Posterior vena cava (tissue), 2 donors: Measurements from ENCODE around the gene MYBBP1A. TPM values are rescaled to one million over a fixed set of nuclear protein-coding genes. Genes with fewer than 3 reads are reported as not detected.

Experiments used
- DNase-seq: peaks from one replicate; pipeline ENCODE4 v3.0.0-alpha.2; 2020; ENCODE audit warnings: low spot score
- intact Hi-C, 2 donors: fragments of 100-400 bp; cut with DNase I; formaldehyde crosslinking; loops; one replicate each; pipeline versions ENCODE4 v1.14.1 to v1.14.2; 2022 to 2023
- total RNA-seq, 2 donors: library from RNA; stranded (reverse); fragmentation: NEBNext Ultra II Directional; extraction: Animal tissue kit (Norgen Biotek cat#: 25700); gene quantifications; one replicate each; pipeline ENCODE4 v1.2.1, GENCODE V29; 2021
- donor health status: DM: yes; HTN: yes; CAD: no.
- donor health status: DM: yes; HTN: yes; CAD: no.

MYBBP1A gene
- total RNA-seq, 2 donors from 2014 or later: 37.9 to 41.0 TPM

- intact Hi-C loops: no loop called here
These were observed 21.0 kb upstream of the MYBBP1A start for GRCh38 chr17:4576161-4576558.

GRCh38 chr17:4574448-4575045, 19.4 kb upstream of the MYBBP1A start:
- intact Hi-C loops: no loop called here
- DNase-seq: peak; percentile 36

More at GRCh38 chr17:4576161-4576558, 21.0 kb upstream of the MYBBP1A start:
- no peak for DNase-seq

- DNase-seq: no peak
- intact Hi-C loops: no loop called here
These were observed 18.5 kb upstream of the MYBBP1A start for GRCh38 chr17:4573669-4574068.

GRCh38 chr17:4573115-4573514, 17.9 kb upstream of the MYBBP1A start:
- intact Hi-C loops: no loop called here
- DNase-seq: no peak

GRCh38 chr17:4572131-4572530, 16.9 kb upstream of the MYBBP1A start:
- intact Hi-C loops: no loop called here
- DNase-seq: no peak

GRCh38 chr17:4569591-4569990, 14.4 kb upstream of the MYBBP1A start:
- intact Hi-C loops: loop anchor here (1.0 to 5.0 kb wide), 2 partner anchors 53 to 64 kb away; no protein-coding TSS in a partner anchor

GRCh38 chr17:4566785-4567184, 11.6 kb upstream of the MYBBP1A start:
- DNase-seq: peak; percentile 63
- intact Hi-C loops: loop anchor here in 1 of 2 donors (5.0 kb wide), 1 partner anchor 56 kb away; no protein-coding TSS in a partner anchor

More at GRCh38 chr17:4569591-4569990, 14.4 kb upstream of the MYBBP1A start:
- no peak for DNase-seq

GRCh38 chr17:4565209-4566141, 10.3 kb upstream of the MYBBP1A start:
- intact Hi-C loops: loop anchor here in 1 of 2 donors (5.0 kb wide), 1 partner anchor 57 kb away; no protein-coding TSS in a partner anchor
- DNase-seq: peak; percentile 85

GRCh38 chr17:4562015-4562969, 7.1 kb upstream of the MYBBP1A start:
- DNase-seq: peak; percentile 58
- intact Hi-C loops: loop anchor here in 1 of 2 donors (1.0 kb wide), 1 partner anchor 63 kb away; no protein-coding TSS in a partner anchor

- intact Hi-C loops: no loop called here
- peak; percentile 58 for DNase-seq
These were observed 5.7 kb upstream of the MYBBP1A start for GRCh38 chr17:4560837-4561256.

GRCh38 chr17:4560421-4560820, 5.2 kb upstream of the MYBBP1A start, which contains the start of gene GGT6:
TSS of gene GGT6 (minus strand) at chr17:4560577. CDS start at chr17:4560521, 56 bp downstream.
- peak; percentile 66 for DNase-seq
- intact Hi-C loops: no loop called here

GRCh38 chr17:4559966-4560365, 4.8 kb upstream of the MYBBP1A start:
- intact Hi-C loops: no loop called here
- DNase-seq: peak; percentile 69

GRCh38 chr17:4559139-4559791, 4.1 kb upstream of the MYBBP1A start:
- peak; percentile 72 for DNase-seq
- intact Hi-C loops: no loop called here

GRCh38 chr17:4558347-4558971, 3.3 kb upstream of the MYBBP1A start:
- intact Hi-C loops: no loop called here
- peak; percentile 71 for DNase-seq

- intact Hi-C loops: no loop called here
- peak; percentile 67 for DNase-seq
These were observed 2.6 kb upstream of the MYBBP1A start for GRCh38 chr17:4557626-4558346.

GRCh38 chr17:4556996-4557395, 1.8 kb upstream of the MYBBP1A start:
- intact Hi-C loops: no loop called here
- peak; percentile 29 for DNase-seq
